SK-N-SH (cell line): ENCODE measurements around the gene ARHGEF10L. TPM values are rescaled to one million over a fixed set of nuclear protein-coding genes. Genes with fewer than 3 reads are reported as not detected.

Experiments used
- CTCF ChIA-PET: fragments of 300-600, 350-600 bp; formaldehyde crosslinking; extraction: SDS; loops from one replicate; lab custom pipeline; 2021; lab: Yijun Ruan, JAX
- POLR2A ChIA-PET: fragments of 350-600 bp; sonication (Branson Sonifier 250); formaldehyde crosslinking; extraction: SDS; loops from one replicate; lab custom pipeline; 2020; ENCODE audit warnings: antibody characterized with exemption, inconsistent platforms; lab: Yijun Ruan, JAX
- DNase-seq: peaks from one replicate; pipeline ENCODE4 v3.0.0; 2012
- H2AFZ ChIP-seq: fragments of 200-600 bp; sonication (generic); 2 replicates; pipeline ENCODE4 v1.8.1; 2016; ENCODE audit warnings: antibody characterized with exemption, mild to moderate bottlenecking, low read depth
- H3F3A ChIP-seq: fragments of 200-600 bp; sonication (generic); replicated peaks from 2 replicates; pipeline ENCODE3; 2016; ENCODE audit warnings: antibody characterized with exemption, mild to moderate bottlenecking; ENCODE audit not compliant: insufficient read depth
- H3K27ac ChIP-seq, 2 experiments: fragments of 200-500 bp in 1 of 2; fragments of 200-600 bp in 1 of 2; sonication (Bioruptor generic) in 1 of 2; sonication (generic), shearing (Covaris generic) in 1 of 2; 2 replicates each; pipeline versions ENCODE4 v1.5.1 to v1.6.1; 2014 to 2016; ENCODE audit warnings: low read depth in 2 of 2, inconsistent platforms in 1 of 2, low read length in 1 of 2, mild to moderate bottlenecking in 1 of 2, mixed read lengths in 1 of 2
- H3K27me3 ChIP-seq: fragments of 200-600 bp; sonication (generic), shearing (Covaris generic); 2 replicates; pipeline ENCODE4 v1.6.1; 2016; ENCODE audit warnings: mixed run types; ENCODE audit not compliant: insufficient read depth
- H3K36me3 ChIP-seq, 2 experiments: fragments of 200-500 bp in 1 of 2; fragments of 200-600 bp in 1 of 2; sonication (Bioruptor generic) in 1 of 2; sonication (generic) in 1 of 2; replicated peaks in 1 of 2; 2 replicates each; pipeline versions ENCODE3 to v1.5.1; 2014 to 2016; ENCODE audit warnings: low read length in 1 of 2, mild to moderate bottlenecking in 1 of 2; ENCODE audit not compliant: insufficient read depth in 2 of 2, control insufficient read depth in 1 of 2
- H3K4me1 ChIP-seq, 2 experiments: fragments of 200-500 bp in 1 of 2; fragments of 200-600 bp in 1 of 2; sonication (Bioruptor generic) in 1 of 2; sonication (generic), shearing (Covaris generic) in 1 of 2; 2 replicates each; pipeline versions ENCODE4 v1.5.1 to v1.6.1; 2014 to 2016; ENCODE audit warnings: low read depth in 1 of 2, low read length in 1 of 2, mixed run types in 1 of 2; ENCODE audit not compliant: insufficient read depth in 2 of 2, control insufficient read depth in 1 of 2
- H3K4me2 ChIP-seq: fragments of 200-600 bp; sonication (generic), shearing (Covaris generic); 2 replicates; pipeline ENCODE4 v1.6.1; 2017; ENCODE audit warnings: mixed run types
- H3K4me3 ChIP-seq, 2 experiments: fragments of 200-500 bp in 1 of 2; fragments of 200-600 bp in 1 of 2; sonication (Bioruptor generic) in 1 of 2; sonication (generic), shearing (Covaris generic) in 1 of 2; 2 replicates each; pipeline versions ENCODE4 v1.5.1 to v1.8.1; 2014 to 2016; ENCODE audit warnings: low read depth in 2 of 2, inconsistent platforms in 1 of 2, low read length in 1 of 2, mild to moderate bottlenecking in 1 of 2, mixed read lengths in 1 of 2, moderate library complexity in 1 of 2
- H3K79me2 ChIP-seq: fragments of 200-600 bp; sonication (generic); 2 replicates; pipeline ENCODE4 v1.8.1; 2017; ENCODE audit warnings: mild to moderate bottlenecking; ENCODE audit not compliant: insufficient read depth
- H3K9ac ChIP-seq: fragments of 200-600 bp; sonication (generic); 2 replicates; pipeline ENCODE4 v1.6.1; 2017; ENCODE audit warnings: mixed run types
- H3K9me2 ChIP-seq: fragments of 200-600 bp; sonication (generic); 2 replicates; pipeline ENCODE4 v1.6.1; 2017; ENCODE audit warnings: mixed run types
- H3K9me3 ChIP-seq: fragments of 200-600 bp; sonication (generic); 2 replicates; pipeline ENCODE4 v1.6.1; 2017; ENCODE audit warnings: mixed run types, mild to moderate bottlenecking, moderate library complexity
- H4K20me1 ChIP-seq: fragments of 200-600 bp; sonication (generic); 2 replicates; pipeline ENCODE4 v1.6.1; 2017; ENCODE audit warnings: mild to moderate bottlenecking, mixed run types; ENCODE audit not compliant: insufficient read depth
- CHD2 ChIP-seq: fragments of 150-350 bp; IDR thresholded peaks from 2 replicates; pipeline ENCODE4 v1.6.1; 2018; ENCODE audit warnings: low read length; ENCODE audit not compliant: partially characterized antibody
- EP300 ChIP-seq, 2 experiments: IDR thresholded peaks; 2 replicates each; pipeline versions ENCODE4 v1.4.0 to v1.6.1; 2012; ENCODE audit warnings: borderline replicate concordance in 1 of 2, low read depth in 1 of 2, low read length in 1 of 2
- EZH2phosphoT487 ChIP-seq: fragments of 200-600 bp; sonication (generic); IDR thresholded peaks from 2 replicates; pipeline ENCODE4 v1.6.1; 2017; ENCODE audit warnings: low read depth, mixed run types, mild to moderate bottlenecking, antibody characterized with exemption, moderate library complexity, borderline replicate concordance
- FOXJ3 ChIP-seq: sonication (generic); formaldehyde crosslinking; IDR thresholded peaks from 2 replicates; pipeline ENCODE4 v1.5.1; 2020; ENCODE audit warnings: mild to moderate bottlenecking, missing genetic modification reagents
- FOXM1 ChIP-seq: IDR thresholded peaks from 2 replicates; pipeline ENCODE4 v1.4.0; 2012; ENCODE audit warnings: low read depth, mild to moderate bottlenecking
- GATA2 ChIP-seq: sonication (generic); formaldehyde crosslinking; IDR thresholded peaks from 2 replicates; pipeline ENCODE4 v1.5.0; 2020; ENCODE audit warnings: mild to moderate bottlenecking, missing genetic modification reagents
- NFIC ChIP-seq: IDR thresholded peaks from 2 replicates; pipeline ENCODE4 v1.4.0; 2012; ENCODE audit warnings: borderline replicate concordance
- RCOR1 ChIP-seq: fragments of 150-350 bp; IDR thresholded peaks from 2 replicates; pipeline ENCODE4 v1.6.1; 2017; ENCODE audit warnings: antibody characterized with exemption, low read length
- RFX5 ChIP-seq: IDR thresholded peaks from 2 replicates; pipeline ENCODE4 v1.6.1; 2012; ENCODE audit warnings: mild to moderate bottlenecking, improper control_type of control experiment, low read length
- RXRA ChIP-seq: IDR thresholded peaks from 2 replicates; pipeline ENCODE4 v1.4.0; 2012; ENCODE audit warnings: low read depth, mild to moderate bottlenecking, borderline replicate concordance
- SIN3A ChIP-seq: IDR thresholded peaks from 2 replicates; pipeline ENCODE4 v1.6.1; 2012; ENCODE audit warnings: low read depth, mild to moderate bottlenecking, low read length, moderate library complexity, borderline replicate concordance
- SMC3 ChIP-seq: IDR thresholded peaks from 2 replicates; pipeline ENCODE4 v1.6.1; 2012; ENCODE audit warnings: low read depth, low read length, improper control_type of control experiment
- TAF1 ChIP-seq: IDR thresholded peaks from 2 replicates; pipeline ENCODE4 v1.6.1; 2012; ENCODE audit warnings: low read depth, mild to moderate bottlenecking, low read length, moderate library complexity, borderline replicate concordance
- TEAD4 ChIP-seq: IDR thresholded peaks from 2 replicates; pipeline ENCODE4 v1.4.0; 2012; ENCODE audit warnings: mild to moderate bottlenecking, borderline replicate concordance; ENCODE audit not compliant: insufficient read depth
- YY1 ChIP-seq: IDR thresholded peaks from 2 replicates; pipeline ENCODE4 v1.4.0; 2012; ENCODE audit warnings: low read depth, mild to moderate bottlenecking
- WGBS: methylation state at CpG from one replicate; pipeline ENCODE4 v1.1.6; 2017; ENCODE audit warnings: low lambda C conversion rate; 5-methylcytosine and 5-hydroxymethylcytosine counted together
- polyA plus RNA-seq, 3 experiments: library from polyadenylated mRNA; depleted of rRNA; stranded (reverse); fragments of >200 nt; gene quantifications; 2 replicates each; pipeline ENCODE4 v1.2.3, GENCODE V29; 2012
- TF ChIP-seq, protein P1 (sequence below): IDR thresholded peaks from 2 replicates; pipeline ENCODE4 v1.6.1; 2012; ENCODE audit warnings: mild to moderate bottlenecking, low read depth, low read length, moderate library complexity
- TF ChIP-seq, protein P2 (sequence below): fragments of 150-350 bp; IDR thresholded peaks from 2 replicates; pipeline ENCODE4 v1.6.1; 2016; ENCODE audit warnings: mild to moderate bottlenecking, low read depth, low read length
- TF ChIP-seq, protein P3 (sequence below): IDR thresholded peaks from 2 replicates; pipeline ENCODE4 v1.4.0; 2012; ENCODE audit warnings: low read depth, borderline replicate concordance
- TF ChIP-seq, protein P4 (sequence below): fragments of 200-600 bp; sonication (generic); IDR thresholded peaks from 2 replicates; pipeline ENCODE4 v1.6.1; 2017; ENCODE audit warnings: antibody characterized with exemption, mild to moderate bottlenecking, moderate library complexity

ARHGEF10L gene
- polyA plus RNA-seq, 1 of the 3 experiments (the other 2 are of a cell fraction) = 12.5 TPM

DNA sequence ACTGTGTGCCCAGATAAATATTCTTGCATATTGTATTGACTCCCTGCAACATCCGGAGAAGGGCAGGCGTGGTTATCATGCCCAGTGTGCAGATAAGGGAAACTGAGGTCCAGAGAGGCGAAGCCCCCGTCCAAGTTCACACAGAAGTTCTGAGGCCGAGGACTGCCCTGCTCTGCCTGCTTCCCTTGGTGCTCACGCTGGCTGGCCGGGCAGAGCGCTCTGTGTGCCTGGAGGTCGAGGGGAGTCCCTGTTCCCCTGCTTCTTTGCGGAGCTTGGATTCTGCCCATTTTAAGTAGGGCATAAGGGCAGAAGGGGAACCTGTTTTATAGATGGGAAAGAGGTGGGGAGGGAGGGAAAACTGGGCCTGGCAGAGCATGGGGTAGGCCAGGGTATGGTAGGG lies 122.8 kb downstream of the ARHGEF10L start (continued):
- TF ChIP-seq, protein P1, sequence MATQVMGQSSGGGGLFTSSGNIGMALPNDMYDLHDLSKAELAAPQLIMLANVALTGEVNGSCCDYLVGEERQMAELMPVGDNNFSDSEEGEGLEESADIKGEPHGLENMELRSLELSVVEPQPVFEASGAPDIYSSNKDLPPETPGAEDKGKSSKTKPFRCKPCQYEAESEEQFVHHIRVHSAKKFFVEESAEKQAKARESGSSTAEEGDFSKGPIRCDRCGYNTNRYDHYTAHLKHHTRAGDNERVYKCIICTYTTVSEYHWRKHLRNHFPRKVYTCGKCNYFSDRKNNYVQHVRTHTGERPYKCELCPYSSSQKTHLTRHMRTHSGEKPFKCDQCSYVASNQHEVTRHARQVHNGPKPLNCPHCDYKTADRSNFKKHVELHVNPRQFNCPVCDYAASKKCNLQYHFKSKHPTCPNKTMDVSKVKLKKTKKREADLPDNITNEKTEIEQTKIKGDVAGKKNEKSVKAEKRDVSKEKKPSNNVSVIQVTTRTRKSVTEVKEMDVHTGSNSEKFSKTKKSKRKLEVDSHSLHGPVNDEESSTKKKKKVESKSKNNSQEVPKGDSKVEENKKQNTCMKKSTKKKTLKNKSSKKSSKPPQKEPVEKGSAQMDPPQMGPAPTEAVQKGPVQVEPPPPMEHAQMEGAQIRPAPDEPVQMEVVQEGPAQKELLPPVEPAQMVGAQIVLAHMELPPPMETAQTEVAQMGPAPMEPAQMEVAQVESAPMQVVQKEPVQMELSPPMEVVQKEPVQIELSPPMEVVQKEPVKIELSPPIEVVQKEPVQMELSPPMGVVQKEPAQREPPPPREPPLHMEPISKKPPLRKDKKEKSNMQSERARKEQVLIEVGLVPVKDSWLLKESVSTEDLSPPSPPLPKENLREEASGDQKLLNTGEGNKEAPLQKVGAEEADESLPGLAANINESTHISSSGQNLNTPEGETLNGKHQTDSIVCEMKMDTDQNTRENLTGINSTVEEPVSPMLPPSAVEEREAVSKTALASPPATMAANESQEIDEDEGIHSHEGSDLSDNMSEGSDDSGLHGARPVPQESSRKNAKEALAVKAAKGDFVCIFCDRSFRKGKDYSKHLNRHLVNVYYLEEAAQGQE = no peak
- no peak for TF ChIP-seq TAF1
- no peak for TF ChIP-seq RXRA
- TF ChIP-seq FOXM1 = no peak
- no peak for TF ChIP-seq NFIC
- no peak for TF ChIP-seq SMC3
- no peak for TF ChIP-seq YY1

DNA sequence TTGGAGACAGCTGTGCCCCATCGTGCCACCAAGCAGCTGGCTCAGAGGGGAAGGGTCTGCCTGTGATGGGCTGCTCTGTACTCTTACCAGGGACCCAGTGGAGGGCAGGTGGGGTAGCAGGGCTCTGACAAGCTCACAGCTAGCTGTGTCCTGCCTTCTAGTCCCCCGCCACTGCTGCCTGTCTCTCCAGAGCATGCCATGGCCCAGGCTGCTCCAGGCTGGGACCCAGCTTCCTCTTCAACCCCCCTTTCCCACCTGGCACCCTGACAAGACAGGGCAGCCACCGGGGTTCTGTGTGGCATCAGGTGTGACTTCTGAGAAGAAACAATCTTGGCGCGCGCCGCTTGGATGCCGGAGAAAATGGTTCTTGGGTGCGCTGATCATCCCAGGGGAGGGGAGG lies 123.3 kb downstream of the ARHGEF10L start:
- H3K79me2 ChIP-seq = no peaks in the 10 kb centered on the region
- POLR2A ChIA-PET = no interaction called here
- H3K27ac ChIP-seq = no peak overlapping the region
- H2AFZ ChIP-seq = no peak overlapping the region
- peaks cover 0 to 3% of the 10 kb centered on the region in 2 experiments; a peak in 1 of 4 replicates for H3K4me1 ChIP-seq
- no peak for DNase-seq
- H3K9me2 ChIP-seq = no peaks in the 10 kb centered on the region
- no peaks in the 10 kb centered on the region for H3F3A ChIP-seq
- no peak overlapping the region for H3K4me2 ChIP-seq
- H4K20me1 ChIP-seq = 0 out of 2 replicates have a peak, but pooled peaks cover 4% of the 10 kb centered on the region
- no peaks in the 10 kb centered on the region for H3K27me3 ChIP-seq
- no peak overlapping the region for H3K9ac ChIP-seq
- H3K36me3 ChIP-seq = peaks cover 14 to 25% of the 10 kb centered on the region in 2 experiments
- TF ChIP-seq TEAD4 (no peak), FOXM1 (no peak), FOXJ3 (CRISPR knock-in tag) (no peak), CHD2 (no peak), RFX5 (no peak), SIN3A (no peak), SMC3 (no peak), TAF1 (no peak), EZH2phosphoT487 (no peak), EP300 (IDR thresholded peaks at IDR 0.05; ENCODE audit: borderline replicate concordance in 1 of 2, low read depth in 1 of 2, low read length in 1 of 2) (no peak), RCOR1 (no peak), GATA2 (CRISPR knock-in tag) (no peak)
- TF ChIP-seq, protein P2, sequence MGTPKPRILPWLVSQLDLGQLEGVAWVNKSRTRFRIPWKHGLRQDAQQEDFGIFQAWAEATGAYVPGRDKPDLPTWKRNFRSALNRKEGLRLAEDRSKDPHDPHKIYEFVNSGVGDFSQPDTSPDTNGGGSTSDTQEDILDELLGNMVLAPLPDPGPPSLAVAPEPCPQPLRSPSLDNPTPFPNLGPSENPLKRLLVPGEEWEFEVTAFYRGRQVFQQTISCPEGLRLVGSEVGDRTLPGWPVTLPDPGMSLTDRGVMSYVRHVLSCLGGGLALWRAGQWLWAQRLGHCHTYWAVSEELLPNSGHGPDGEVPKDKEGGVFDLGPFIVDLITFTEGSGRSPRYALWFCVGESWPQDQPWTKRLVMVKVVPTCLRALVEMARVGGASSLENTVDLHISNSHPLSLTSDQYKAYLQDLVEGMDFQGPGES = no peak
- TF ChIP-seq, protein P3, sequence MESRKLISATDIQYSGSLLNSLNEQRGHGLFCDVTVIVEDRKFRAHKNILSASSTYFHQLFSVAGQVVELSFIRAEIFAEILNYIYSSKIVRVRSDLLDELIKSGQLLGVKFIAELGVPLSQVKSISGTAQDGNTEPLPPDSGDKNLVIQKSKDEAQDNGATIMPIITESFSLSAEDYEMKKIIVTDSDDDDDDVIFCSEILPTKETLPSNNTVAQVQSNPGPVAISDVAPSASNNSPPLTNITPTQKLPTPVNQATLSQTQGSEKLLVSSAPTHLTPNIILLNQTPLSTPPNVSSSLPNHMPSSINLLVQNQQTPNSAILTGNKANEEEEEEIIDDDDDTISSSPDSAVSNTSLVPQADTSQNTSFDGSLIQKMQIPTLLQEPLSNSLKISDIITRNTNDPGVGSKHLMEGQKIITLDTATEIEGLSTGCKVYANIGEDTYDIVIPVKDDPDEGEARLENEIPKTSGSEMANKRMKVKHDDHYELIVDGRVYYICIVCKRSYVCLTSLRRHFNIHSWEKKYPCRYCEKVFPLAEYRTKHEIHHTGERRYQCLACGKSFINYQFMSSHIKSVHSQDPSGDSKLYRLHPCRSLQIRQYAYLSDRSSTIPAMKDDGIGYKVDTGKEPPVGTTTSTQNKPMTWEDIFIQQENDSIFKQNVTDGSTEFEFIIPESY = no peak
- TF ChIP-seq, protein P4, sequence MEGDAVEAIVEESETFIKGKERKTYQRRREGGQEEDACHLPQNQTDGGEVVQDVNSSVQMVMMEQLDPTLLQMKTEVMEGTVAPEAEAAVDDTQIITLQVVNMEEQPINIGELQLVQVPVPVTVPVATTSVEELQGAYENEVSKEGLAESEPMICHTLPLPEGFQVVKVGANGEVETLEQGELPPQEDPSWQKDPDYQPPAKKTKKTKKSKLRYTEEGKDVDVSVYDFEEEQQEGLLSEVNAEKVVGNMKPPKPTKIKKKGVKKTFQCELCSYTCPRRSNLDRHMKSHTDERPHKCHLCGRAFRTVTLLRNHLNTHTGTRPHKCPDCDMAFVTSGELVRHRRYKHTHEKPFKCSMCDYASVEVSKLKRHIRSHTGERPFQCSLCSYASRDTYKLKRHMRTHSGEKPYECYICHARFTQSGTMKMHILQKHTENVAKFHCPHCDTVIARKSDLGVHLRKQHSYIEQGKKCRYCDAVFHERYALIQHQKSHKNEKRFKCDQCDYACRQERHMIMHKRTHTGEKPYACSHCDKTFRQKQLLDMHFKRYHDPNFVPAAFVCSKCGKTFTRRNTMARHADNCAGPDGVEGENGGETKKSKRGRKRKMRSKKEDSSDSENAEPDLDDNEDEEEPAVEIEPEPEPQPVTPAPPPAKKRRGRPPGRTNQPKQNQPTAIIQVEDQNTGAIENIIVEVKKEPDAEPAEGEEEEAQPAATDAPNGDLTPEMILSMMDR = no peak
- TF ChIP-seq, all 33 proteins: peak for 0
- no CpG with 5 or more reads among the region's 9 CpGs for WGBS
- Histone ChIP-seq H3K4me3 (no peak overlapping the region), H3K9me3 (no peaks in the 10 kb centered on the region)
- CTCF ChIA-PET = interaction anchor here (1.0 to 4.0 kb wide), 22 partner anchors 9 to 919 kb away, joined by 3 to 52 read pairs (median 12); no protein-coding TSS in a partner anchor
